GM23338 (cell line): ENCODE measurements around the gene BBS1. TPM values are rescaled to one million over a fixed set of nuclear protein-coding genes. Genes with fewer than 3 reads are reported as not detected.

Experiments
- ATAC-seq: fragments of 200-7000 bp; cut with Tn5 transposase; 3 replicates; pipeline ENCODE4 v1.9.1; 2020
- DNase-seq: peaks from one replicate; pipeline ENCODE4 v3.0.0-alpha.2; 2015; ENCODE audit warnings: low spot score
- H2AFZ ChIP-seq: fragments of 200-600 bp; sonication (generic); 2 replicates; pipeline ENCODE4 v1.8.0; 2016; ENCODE audit warnings: antibody characterized with exemption, mild to moderate bottlenecking, moderate library complexity
- H3F3A ChIP-seq: fragments of 200-600 bp; sonication (generic); replicated peaks from 2 replicates; pipeline ENCODE4 v1.8.0; 2017; ENCODE audit warnings: antibody characterized with exemption, mixed run types, low read depth
- H3K27ac ChIP-seq: fragments of 200-600 bp; sonication (generic); 2 replicates; pipeline ENCODE4 v1.6.1; 2016; ENCODE audit warnings: low read depth
- H3K27me3 ChIP-seq: fragments of 200-600 bp; sonication (generic); 2 replicates; pipeline ENCODE4 v1.8.0; 2016; ENCODE audit warnings: mild to moderate bottlenecking, mixed run types, moderate library complexity; ENCODE audit not compliant: insufficient read depth
- H3K36me3 ChIP-seq: fragments of 200-600 bp; sonication (generic); 2 replicates; pipeline ENCODE4 v1.8.0; 2016; ENCODE audit warnings: mild to moderate bottlenecking; ENCODE audit not compliant: insufficient read depth
- H3K4me1 ChIP-seq: fragments of 200-600 bp; sonication (generic); 2 replicates; pipeline ENCODE4 v1.8.0; 2016; ENCODE audit warnings: mild to moderate bottlenecking, moderate library complexity; ENCODE audit not compliant: insufficient read depth
- H3K4me2 ChIP-seq: fragments of 200-600 bp; sonication (generic); 2 replicates; pipeline ENCODE4 v1.7.1; 2017; ENCODE audit warnings: mixed run types
- H3K4me3 ChIP-seq: fragments of 200-600 bp; sonication (generic); 2 replicates; pipeline ENCODE4 v1.6.1; 2016; ENCODE audit warnings: mixed run types
- H3K79me2 ChIP-seq: fragments of 200-600 bp; sonication (generic); replicated peaks from 2 replicates; pipeline ENCODE4 v1.8.0; 2017; ENCODE audit warnings: mild to moderate bottlenecking; ENCODE audit not compliant: insufficient read depth
- H3K9me2 ChIP-seq: fragments of 200-600 bp; sonication (generic); 2 replicates; pipeline ENCODE4 v1.8.0; 2017; ENCODE audit not compliant: insufficient read depth
- H4K20me1 ChIP-seq: fragments of 200-600 bp; sonication (generic); replicated peaks from 2 replicates; pipeline ENCODE4 v1.8.0; 2017; ENCODE audit warnings: mild to moderate bottlenecking; ENCODE audit not compliant: insufficient read depth
- H3K27ac Mint-ChIP-seq: 2 replicates; pipeline ENCODE4 v1.8.0; 2020; ENCODE audit warnings: inconsistent platforms, mild to moderate bottlenecking, moderate library complexity, mixed read lengths
- H3K27me3 Mint-ChIP-seq: 3 replicates; pipeline ENCODE4 v1.8.0; 2022; ENCODE audit warnings: low read depth, mild to moderate bottlenecking, moderate library complexity, mixed read lengths, inconsistent platforms; ENCODE audit not compliant: insufficient read depth, poor library complexity
- H3K36me3 Mint-ChIP-seq: 3 replicates; pipeline ENCODE4 v1.8.0; 2021; ENCODE audit warnings: low read depth, mild to moderate bottlenecking, inconsistent platforms, moderate library complexity, mixed read lengths
- H3K4me1 Mint-ChIP-seq: 3 replicates; pipeline ENCODE4 v1.8.0; 2020; ENCODE audit warnings: mild to moderate bottlenecking, inconsistent platforms, mixed read lengths
- H3K4me3 Mint-ChIP-seq: 3 replicates; pipeline ENCODE4 v1.8.0; 2021; ENCODE audit warnings: moderate library complexity, mild to moderate bottlenecking, inconsistent platforms, mixed read lengths
- H3K9me3 Mint-ChIP-seq: 3 replicates; pipeline ENCODE4 v1.8.0; 2020; ENCODE audit warnings: moderate library complexity, mild to moderate bottlenecking, inconsistent platforms, mixed read lengths
- CREB1 ChIP-seq: fragments of 250-450 bp; sonication (Bioruptor Pico); IDR thresholded peaks from 2 replicates; pipeline ENCODE4 v1.5.0; 2020; ENCODE audit warnings: low read depth, mild to moderate bottlenecking, moderate library complexity
- EZH2 ChIP-seq: fragments of 200-600 bp; sonication (generic); IDR thresholded peaks from one replicate; pipeline ENCODE4 v1.8.0; 2017; ENCODE audit warnings: antibody characterized with exemption, mild to moderate bottlenecking, low read depth; ENCODE audit not compliant: unreplicated experiment
- JUNB ChIP-seq: IDR thresholded peaks from one replicate; pipeline ENCODE4 v1.6.1; 2016; ENCODE audit warnings: antibody characterized with exemption; ENCODE audit not compliant: unreplicated experiment
- NANOG ChIP-seq: IDR thresholded peaks from 2 replicates; pipeline ENCODE4 v1.6.1; 2016; ENCODE audit warnings: antibody characterized with exemption, borderline replicate concordance
- POLR2AphosphoS5 ChIP-seq: IDR thresholded peaks from 2 replicates; pipeline ENCODE4 v1.6.1; 2016; ENCODE audit warnings: antibody characterized with exemption, low read depth
- ZNF114 ChIP-seq: fragments of 250-450 bp; sonication (Bioruptor Pico); IDR thresholded peaks from 2 replicates; pipeline ENCODE4 v1.5.0; 2020; ENCODE audit warnings: mild to moderate bottlenecking, moderate library complexity
- ZNF331 ChIP-seq: fragments of 250-450 bp; sonication (Bioruptor Pico); IDR thresholded peaks from 2 replicates; pipeline ENCODE4 v1.5.0; 2020; ENCODE audit warnings: low read depth, mild to moderate bottlenecking, moderate library complexity
- polyA plus RNA-seq: library from polyadenylated mRNA; unstranded; fragments of >200 nt; fragmentation: Nextera tagmentation; extraction: Ambion mirVana; gene quantifications from 2 replicates; pipeline ENCODE4 v1.2.1, GENCODE V29; 2016
- total RNA-seq: library from RNA; depleted of rRNA; stranded (reverse); fragments of >200 nt; shearing (Covaris generic); gene quantifications from 2 replicates; pipeline ENCODE4 v1.2.3, GENCODE V29; 2014
- TF ChIP-seq, protein P1 (sequence below), 2 experiments: fragments of 200-600 bp in 1 of 2; sonication (generic) in 1 of 2; conservative IDR thresholded peaks; 2 replicates each; pipeline versions ENCODE4 v1.5.1 to v1.6.1; 2016 to 2017; ENCODE audit warnings: antibody characterized with exemption in 2 of 2, low read depth in 2 of 2, mild to moderate bottlenecking in 2 of 2, moderate library complexity in 1 of 2
- TF ChIP-seq, protein P2 (sequence below): IDR thresholded peaks from one replicate; pipeline ENCODE4 v1.6.1; 2018; ENCODE audit warnings: antibody characterized with exemption; ENCODE audit not compliant: unreplicated experiment
- TF ChIP-seq, protein P3 (sequence below): IDR thresholded peaks from 2 replicates; pipeline ENCODE4 v1.6.1; 2016; ENCODE audit warnings: antibody characterized with exemption

BBS1 gene
- total and polyA plus RNA-seq, 2 experiments from 2014 or later = 11.6 to 41.3 TPM

DNA sequence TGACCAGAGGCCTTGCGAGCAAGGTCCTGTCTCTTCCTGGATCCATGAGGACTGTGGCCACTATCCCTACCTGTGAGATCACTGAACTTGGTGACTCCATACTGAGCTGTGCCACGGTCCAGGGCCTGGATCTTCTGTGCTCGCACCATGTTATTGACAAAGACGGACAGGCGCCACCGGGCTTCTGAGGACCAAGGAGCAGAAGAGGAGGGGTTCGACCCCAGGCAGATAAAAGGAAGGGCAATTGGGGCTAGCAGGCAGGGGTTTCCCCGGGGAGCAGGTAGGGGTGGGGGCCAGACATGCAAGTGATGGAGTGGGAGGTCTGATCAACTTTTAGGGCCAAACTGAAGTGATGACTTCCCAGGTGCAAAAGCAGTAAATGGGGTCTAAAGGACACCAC is 55.8 kb downstream of the BBS1 start:
- Histone ChIP-seq H3K4me3 (no peak overlapping the region), H4K20me1 (no peaks in the 10 kb centered on the region), H3K4me2 (no peak overlapping the region), H3F3A (peaks cover 6% of the 10 kb centered on the region; the same call in 1 of the 2 replicates), H3K79me2 (no peaks in the 10 kb centered on the region), H3K4me1 (peaks cover 20% of the 10 kb centered on the region), H3K9me2 (no peaks in the 10 kb centered on the region), H3K27me3 (peaks cover 6% of the 10 kb centered on the region; the same call in 1 of the 2 replicates), H3K27ac (no peak overlapping the region), H2AFZ (no peak overlapping the region), H3K36me3 (no peaks in the 10 kb centered on the region)
- Mint-ChIP-seq H3K9me3 (peaks cover 6% of the 10 kb centered on the region; the same call in 2 of the 3 replicates), H3K27ac (no peak overlapping the region), H3K4me3 (no peak overlapping the region), H3K36me3 (peaks cover 6% of the 10 kb centered on the region; the same call in 2 of the 3 replicates), H3K27me3 (peaks cover 24% of the 10 kb centered on the region), H3K4me1 (peaks cover 19% of the 10 kb centered on the region)
- no peak for ATAC-seq
- no peak for DNase-seq
- TF ChIP-seq NANOG (no peak), ZNF331 (no peak), EZH2 (no peak)
- TF ChIP-seq, protein P1, sequence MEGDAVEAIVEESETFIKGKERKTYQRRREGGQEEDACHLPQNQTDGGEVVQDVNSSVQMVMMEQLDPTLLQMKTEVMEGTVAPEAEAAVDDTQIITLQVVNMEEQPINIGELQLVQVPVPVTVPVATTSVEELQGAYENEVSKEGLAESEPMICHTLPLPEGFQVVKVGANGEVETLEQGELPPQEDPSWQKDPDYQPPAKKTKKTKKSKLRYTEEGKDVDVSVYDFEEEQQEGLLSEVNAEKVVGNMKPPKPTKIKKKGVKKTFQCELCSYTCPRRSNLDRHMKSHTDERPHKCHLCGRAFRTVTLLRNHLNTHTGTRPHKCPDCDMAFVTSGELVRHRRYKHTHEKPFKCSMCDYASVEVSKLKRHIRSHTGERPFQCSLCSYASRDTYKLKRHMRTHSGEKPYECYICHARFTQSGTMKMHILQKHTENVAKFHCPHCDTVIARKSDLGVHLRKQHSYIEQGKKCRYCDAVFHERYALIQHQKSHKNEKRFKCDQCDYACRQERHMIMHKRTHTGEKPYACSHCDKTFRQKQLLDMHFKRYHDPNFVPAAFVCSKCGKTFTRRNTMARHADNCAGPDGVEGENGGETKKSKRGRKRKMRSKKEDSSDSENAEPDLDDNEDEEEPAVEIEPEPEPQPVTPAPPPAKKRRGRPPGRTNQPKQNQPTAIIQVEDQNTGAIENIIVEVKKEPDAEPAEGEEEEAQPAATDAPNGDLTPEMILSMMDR (conservative IDR thresholded peaks at IDR 0.05; ENCODE audit: low read depth in 2 of 2) = no peak

DNA sequence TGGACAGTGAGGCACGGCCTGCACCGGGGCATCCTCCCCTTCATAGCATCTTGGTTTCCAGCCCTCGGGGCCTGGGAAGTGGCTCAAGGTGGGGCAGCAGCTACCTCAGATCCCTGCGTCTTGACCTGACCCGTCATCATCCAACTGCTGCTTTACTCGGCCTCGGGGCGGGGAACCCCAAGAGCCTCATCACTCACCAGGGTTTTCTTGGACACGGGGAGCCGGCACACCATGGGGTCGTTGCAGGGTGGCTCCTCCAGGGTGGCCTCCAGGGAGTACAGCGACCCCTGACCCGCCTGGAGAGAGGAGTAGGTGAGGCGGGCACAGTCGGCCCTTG is 57.3 kb downstream of the BBS1 start:
- Mint-ChIP-seq H3K4me3 (peak overlapping the region; percentile 58), H3K27ac (no peak overlapping the region), H3K4me1 (peaks cover 19% of the 10 kb centered on the region), H3K9me3 (peaks cover 10% of the 10 kb centered on the region; the same call in 2 of the 3 replicates), H3K36me3 (peaks cover 5% of the 10 kb centered on the region; the same call in 2 of the 3 replicates), H3K27me3 (peaks cover 22% of the 10 kb centered on the region)
- no peak for DNase-seq
- H3K4me1 ChIP-seq = peaks cover 23% of the 10 kb centered on the region
- peak overlapping the region; percentile 57 for H3K4me3 ChIP-seq
- H3K36me3 ChIP-seq = no peaks in the 10 kb centered on the region
- no peaks in the 10 kb centered on the region for H4K20me1 ChIP-seq
- H3K9me2 ChIP-seq = no peaks in the 10 kb centered on the region
- H2AFZ ChIP-seq = peak overlapping the region; percentile 66; the same call in 1 of the 2 replicates
- peaks cover 6% of the 10 kb centered on the region; the same call in 1 of the 2 replicates for H3K27me3 ChIP-seq
- H3K27ac ChIP-seq = no peak overlapping the region
- H3K79me2 ChIP-seq = no peaks in the 10 kb centered on the region
- ATAC-seq = no peak
- H3K4me2 ChIP-seq = peak overlapping the region; percentile 78
- H3F3A ChIP-seq = peaks cover 6% of the 10 kb centered on the region; the same call in 1 of the 2 replicates
- TF ChIP-seq POLR2AphosphoS5 (no peak), ZNF331 (no peak), CREB1 (CRISPR knock-in tag) (no peak), JUNB (no peak), ZNF114 (CRISPR knock-in tag) (no peak), NANOG (no peak)
- TF ChIP-seq, protein P1 (conservative IDR thresholded peaks at IDR 0.05; ENCODE audit: low read depth in 2 of 2) = no peak
- TF ChIP-seq, protein P2, sequence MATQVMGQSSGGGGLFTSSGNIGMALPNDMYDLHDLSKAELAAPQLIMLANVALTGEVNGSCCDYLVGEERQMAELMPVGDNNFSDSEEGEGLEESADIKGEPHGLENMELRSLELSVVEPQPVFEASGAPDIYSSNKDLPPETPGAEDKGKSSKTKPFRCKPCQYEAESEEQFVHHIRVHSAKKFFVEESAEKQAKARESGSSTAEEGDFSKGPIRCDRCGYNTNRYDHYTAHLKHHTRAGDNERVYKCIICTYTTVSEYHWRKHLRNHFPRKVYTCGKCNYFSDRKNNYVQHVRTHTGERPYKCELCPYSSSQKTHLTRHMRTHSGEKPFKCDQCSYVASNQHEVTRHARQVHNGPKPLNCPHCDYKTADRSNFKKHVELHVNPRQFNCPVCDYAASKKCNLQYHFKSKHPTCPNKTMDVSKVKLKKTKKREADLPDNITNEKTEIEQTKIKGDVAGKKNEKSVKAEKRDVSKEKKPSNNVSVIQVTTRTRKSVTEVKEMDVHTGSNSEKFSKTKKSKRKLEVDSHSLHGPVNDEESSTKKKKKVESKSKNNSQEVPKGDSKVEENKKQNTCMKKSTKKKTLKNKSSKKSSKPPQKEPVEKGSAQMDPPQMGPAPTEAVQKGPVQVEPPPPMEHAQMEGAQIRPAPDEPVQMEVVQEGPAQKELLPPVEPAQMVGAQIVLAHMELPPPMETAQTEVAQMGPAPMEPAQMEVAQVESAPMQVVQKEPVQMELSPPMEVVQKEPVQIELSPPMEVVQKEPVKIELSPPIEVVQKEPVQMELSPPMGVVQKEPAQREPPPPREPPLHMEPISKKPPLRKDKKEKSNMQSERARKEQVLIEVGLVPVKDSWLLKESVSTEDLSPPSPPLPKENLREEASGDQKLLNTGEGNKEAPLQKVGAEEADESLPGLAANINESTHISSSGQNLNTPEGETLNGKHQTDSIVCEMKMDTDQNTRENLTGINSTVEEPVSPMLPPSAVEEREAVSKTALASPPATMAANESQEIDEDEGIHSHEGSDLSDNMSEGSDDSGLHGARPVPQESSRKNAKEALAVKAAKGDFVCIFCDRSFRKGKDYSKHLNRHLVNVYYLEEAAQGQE = no peak
- TF ChIP-seq, protein P3, sequence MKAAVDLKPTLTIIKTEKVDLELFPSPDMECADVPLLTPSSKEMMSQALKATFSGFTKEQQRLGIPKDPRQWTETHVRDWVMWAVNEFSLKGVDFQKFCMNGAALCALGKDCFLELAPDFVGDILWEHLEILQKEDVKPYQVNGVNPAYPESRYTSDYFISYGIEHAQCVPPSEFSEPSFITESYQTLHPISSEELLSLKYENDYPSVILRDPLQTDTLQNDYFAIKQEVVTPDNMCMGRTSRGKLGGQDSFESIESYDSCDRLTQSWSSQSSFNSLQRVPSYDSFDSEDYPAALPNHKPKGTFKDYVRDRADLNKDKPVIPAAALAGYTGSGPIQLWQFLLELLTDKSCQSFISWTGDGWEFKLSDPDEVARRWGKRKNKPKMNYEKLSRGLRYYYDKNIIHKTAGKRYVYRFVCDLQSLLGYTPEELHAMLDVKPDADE = no peak
